Measurements from ENCODE around the gene SMYD3.

DNA sequence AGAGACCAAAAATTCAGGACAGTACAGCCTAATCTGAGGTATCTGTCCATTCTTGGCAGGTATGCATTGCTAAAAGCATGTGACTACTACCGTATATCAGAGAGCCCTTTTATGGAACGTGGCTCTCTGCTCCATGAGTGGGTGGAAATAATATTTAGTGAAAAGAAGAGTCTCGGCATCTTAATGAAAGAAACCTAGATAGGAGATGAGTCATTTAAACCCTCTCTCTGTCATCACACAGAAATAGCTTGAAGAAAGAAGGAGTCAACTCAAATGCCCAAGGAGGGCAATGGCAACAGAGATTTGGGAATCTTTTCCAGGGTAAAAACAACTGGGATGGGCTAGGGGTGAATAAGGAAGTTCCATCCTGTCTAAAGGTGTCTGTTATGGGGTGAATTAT lies 528.2 kb downstream of the SMYD3 start:
- TF ChIP-seq, protein P1, sequence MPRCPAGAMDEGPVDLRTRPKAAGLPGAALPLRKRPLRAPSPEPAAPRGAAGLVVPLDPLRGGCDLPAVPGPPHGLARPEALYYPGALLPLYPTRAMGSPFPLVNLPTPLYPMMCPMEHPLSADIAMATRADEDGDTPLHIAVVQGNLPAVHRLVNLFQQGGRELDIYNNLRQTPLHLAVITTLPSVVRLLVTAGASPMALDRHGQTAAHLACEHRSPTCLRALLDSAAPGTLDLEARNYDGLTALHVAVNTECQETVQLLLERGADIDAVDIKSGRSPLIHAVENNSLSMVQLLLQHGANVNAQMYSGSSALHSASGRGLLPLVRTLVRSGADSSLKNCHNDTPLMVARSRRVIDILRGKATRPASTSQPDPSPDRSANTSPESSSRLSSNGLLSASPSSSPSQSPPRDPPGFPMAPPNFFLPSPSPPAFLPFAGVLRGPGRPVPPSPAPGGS (IDR thresholded peaks at IDR 0.05) = no peak
- TF ChIP-seq, protein P2, sequence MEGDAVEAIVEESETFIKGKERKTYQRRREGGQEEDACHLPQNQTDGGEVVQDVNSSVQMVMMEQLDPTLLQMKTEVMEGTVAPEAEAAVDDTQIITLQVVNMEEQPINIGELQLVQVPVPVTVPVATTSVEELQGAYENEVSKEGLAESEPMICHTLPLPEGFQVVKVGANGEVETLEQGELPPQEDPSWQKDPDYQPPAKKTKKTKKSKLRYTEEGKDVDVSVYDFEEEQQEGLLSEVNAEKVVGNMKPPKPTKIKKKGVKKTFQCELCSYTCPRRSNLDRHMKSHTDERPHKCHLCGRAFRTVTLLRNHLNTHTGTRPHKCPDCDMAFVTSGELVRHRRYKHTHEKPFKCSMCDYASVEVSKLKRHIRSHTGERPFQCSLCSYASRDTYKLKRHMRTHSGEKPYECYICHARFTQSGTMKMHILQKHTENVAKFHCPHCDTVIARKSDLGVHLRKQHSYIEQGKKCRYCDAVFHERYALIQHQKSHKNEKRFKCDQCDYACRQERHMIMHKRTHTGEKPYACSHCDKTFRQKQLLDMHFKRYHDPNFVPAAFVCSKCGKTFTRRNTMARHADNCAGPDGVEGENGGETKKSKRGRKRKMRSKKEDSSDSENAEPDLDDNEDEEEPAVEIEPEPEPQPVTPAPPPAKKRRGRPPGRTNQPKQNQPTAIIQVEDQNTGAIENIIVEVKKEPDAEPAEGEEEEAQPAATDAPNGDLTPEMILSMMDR (IDR thresholded peaks at IDR 0.05) = no peak
- TF ChIP-seq ZSCAN20 (CRISPR knock-in tag; IDR thresholded peaks at IDR 0.05) (no peak), EP300 (IDR thresholded peaks at IDR 0.05) (no peak), TP53 (CRISPR knock-in tag; IDR thresholded peaks at IDR 0.05) (no peak), MAZ (IDR thresholded peaks at IDR 0.05; ENCODE audit: borderline replicate concordance, low read depth, low read length) (no peak), RFX5 (IDR thresholded peaks at IDR 0.05) (no peak), JUN (IDR thresholded peaks at IDR 0.05) (no peak), NR3C1 (IDR thresholded peaks at IDR 0.05) (no peak), POLR2AphosphoS2 (conservative IDR thresholded peaks at IDR 0.05; ENCODE audit: low read length) (no peak), CBX2 (IDR thresholded peaks at IDR 0.05; ENCODE audit: borderline replicate concordance, low read depth) (no peak), RCOR1 (IDR thresholded peaks at IDR 0.05; ENCODE audit: low read depth, low read length) (no peak)
- TF ChIP-seq, protein P3, sequence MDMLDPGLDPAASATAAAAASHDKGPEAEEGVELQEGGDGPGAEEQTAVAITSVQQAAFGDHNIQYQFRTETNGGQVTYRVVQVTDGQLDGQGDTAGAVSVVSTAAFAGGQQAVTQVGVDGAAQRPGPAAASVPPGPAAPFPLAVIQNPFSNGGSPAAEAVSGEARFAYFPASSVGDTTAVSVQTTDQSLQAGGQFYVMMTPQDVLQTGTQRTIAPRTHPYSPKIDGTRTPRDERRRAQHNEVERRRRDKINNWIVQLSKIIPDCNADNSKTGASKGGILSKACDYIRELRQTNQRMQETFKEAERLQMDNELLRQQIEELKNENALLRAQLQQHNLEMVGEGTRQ (IDR thresholded peaks at IDR 0.05) = no peak
